Calu3 (cell line): Measurements from ENCODE around the gene PHOX2A. TPM values are rescaled to one million over a fixed set of nuclear protein-coding genes. Genes with fewer than 3 reads are reported as not detected.

Experiments
- BruUV-seq: library from RNA; stranded (reverse); fragments of 400-500 nt; replicated peaks from 2 replicates; lab custom pipeline; 2021; lab: Mats Ljungman, UMichigan
- CTCF ChIA-PET: fragments of 300-600 bp; sonication (Branson Sonifier 250); formaldehyde crosslinking; loops from one replicate; lab custom pipeline; 2022; ENCODE audit warnings: antibody characterized with exemption; lab: Charles Lee
- DNase-seq: peaks from one replicate; pipeline ENCODE4 v3.0.0; 2022
- H3K27ac Mint-ChIP-seq: one replicate; pipeline ENCODE4 v1.8.0; 2022; ENCODE audit warnings: mixed read lengths; ENCODE audit not compliant: unreplicated experiment
- H3K27me3 Mint-ChIP-seq: one replicate; pipeline ENCODE4 v1.8.0; 2022; ENCODE audit warnings: mixed read lengths; ENCODE audit not compliant: unreplicated experiment
- H3K36me3 Mint-ChIP-seq: one replicate; pipeline ENCODE4 v1.8.0; 2022; ENCODE audit warnings: mild to moderate bottlenecking, moderate library complexity, mixed read lengths; ENCODE audit not compliant: insufficient read depth, unreplicated experiment
- H3K4me1 Mint-ChIP-seq: one replicate; pipeline ENCODE4 v1.8.0; 2022; ENCODE audit warnings: mild to moderate bottlenecking, low read depth, mixed read lengths; ENCODE audit not compliant: unreplicated experiment
- H3K4me3 Mint-ChIP-seq: one replicate; pipeline ENCODE4 v1.8.0; 2022; ENCODE audit warnings: mild to moderate bottlenecking, low read depth, moderate library complexity, mixed read lengths; ENCODE audit not compliant: unreplicated experiment
- H3K9me3 Mint-ChIP-seq: one replicate; pipeline ENCODE4 v1.8.0; 2022; ENCODE audit warnings: low read depth, mixed read lengths; ENCODE audit not compliant: unreplicated experiment
- CTCF ChIP-seq: fragments of 200-600 bp; IDR thresholded peaks from one replicate; pipeline ENCODE4 v1.8.0; 2022; ENCODE audit warnings: antibody characterized with exemption; ENCODE audit not compliant: unreplicated experiment
- intact Hi-C: fragments of 100-400 bp; cut with micrococcal nuclease; formaldehyde crosslinking; loops from one replicate; pipeline ENCODE4 v1.10.0; 2022; ENCODE audit not compliant: unreplicated experiment
- total RNA-seq: library from RNA; stranded (reverse); gene quantifications from 2 replicates; pipeline ENCODE4 v1.2.3, GENCODE V29; 2022

PHOX2A gene
- total RNA-seq, 1 experiment from 2014 or later, result not detected

- BruUV-seq, result no TSS peak
Observed at GRCh38 chr11:72232260-72233055, 11.5 kb downstream of the PHOX2A start.

GRCh38 chr11:72231396-72232259 lies 12.3 kb downstream of the PHOX2A start:
- H3K27ac Mint-ChIP-seq, result no peak overlapping the region
- H3K4me3 Mint-ChIP-seq, result no peak overlapping the region
- CTCF ChIA-PET, result no interaction called here
- TF ChIP-seq CTCF, result no peak
- no TSS peak for BruUV-seq
- intact Hi-C loops, result no loop called here
- no peaks in the 10 kb centered on the region for H3K4me1 Mint-ChIP-seq
- no peak for DNase-seq
- peaks cover 41% of the 10 kb centered on the region for H3K36me3 Mint-ChIP-seq
- no peaks in the 10 kb centered on the region for H3K9me3 Mint-ChIP-seq
- no peaks in the 10 kb centered on the region for H3K27me3 Mint-ChIP-seq

More at GRCh38 chr11:72232260-72233055, 11.5 kb downstream of the PHOX2A start:
- TF ChIP-seq CTCF, result no peak
- DNase-seq, result no peak
- intact Hi-C loops, result no loop called here
- no peaks in the 10 kb centered on the region for H3K9me3 Mint-ChIP-seq
- H3K4me3 Mint-ChIP-seq, result no peak overlapping the region
- H3K4me1 Mint-ChIP-seq, result no peaks in the 10 kb centered on the region
- H3K27ac Mint-ChIP-seq, result no peak overlapping the region
- no peaks in the 10 kb centered on the region for H3K27me3 Mint-ChIP-seq
- peaks cover 48% of the 10 kb centered on the region for H3K36me3 Mint-ChIP-seq
- CTCF ChIA-PET, result no interaction called here

GRCh38 chr11:72230764-72231365 lies 13.1 kb downstream of the PHOX2A start:
- CTCF ChIA-PET, result no interaction called here
- DNase-seq, result no peak
- Mint-ChIP-seq H3K27ac (no peak overlapping the region), H3K4me3 (no peak overlapping the region), H3K4me1 (peaks cover 3% of the 10 kb centered on the region), H3K9me3 (no peaks in the 10 kb centered on the region), H3K36me3 (peaks cover 40% of the 10 kb centered on the region), H3K27me3 (no peaks in the 10 kb centered on the region)
- intact Hi-C loops, result no loop called here
- no peak for TF ChIP-seq CTCF
- BruUV-seq, result no TSS peak

GRCh38 chr11:72229925-72230763 lies 13.8 kb downstream of the PHOX2A start:
- TF ChIP-seq CTCF, result no peak
- no peak overlapping the region for H3K4me3 Mint-ChIP-seq
- H3K27ac Mint-ChIP-seq, result no peak overlapping the region
- BruUV-seq, result no TSS peak
- H3K9me3 Mint-ChIP-seq, result no peaks in the 10 kb centered on the region
- CTCF ChIA-PET, result no interaction called here
- peaks cover 10% of the 10 kb centered on the region for H3K4me1 Mint-ChIP-seq
- intact Hi-C loops, result loop anchor here (10.0 kb wide), 1 partner anchor 185 kb away; no protein-coding TSS in a partner anchor
- peaks cover 47% of the 10 kb centered on the region for H3K36me3 Mint-ChIP-seq
- no peaks in the 10 kb centered on the region for H3K27me3 Mint-ChIP-seq
- DNase-seq, result no peak
